ENCODE results near the gene FEV. TPM values are rescaled to one million over a fixed set of nuclear protein-coding genes. Genes with fewer than 3 reads are reported as not detected.

Gene FEV
- polyA plus RNA-seq, 1 donor from 2014 or later = not detected

GRCh38 chr2:219002395-219003266 is 17.6 kb upstream of the FEV start:
- Histone ChIP-seq H3F3A (ENCODE audit: insufficient read depth, low read length, poor library complexity, severe bottlenecking) (no peaks in the 10 kb centered on the region), H3K9ac (ENCODE audit: low read length) (no peak overlapping the region), H3K4me2 (ENCODE audit: low read length) (peak overlapping the region; percentile 35), H3K9me3 (ENCODE audit: low read length) (no peaks in the 10 kb centered on the region), H3K27ac (ENCODE audit: low read length) (no peak overlapping the region), H3K4me3 (ENCODE audit: low read length) (peak overlapping the region; percentile 61), H3K27me3 (ENCODE audit: insufficient read depth, low read depth, low read length) (peaks cover 95% of the 10 kb centered on the region), H4K20me1 (ENCODE audit: insufficient read depth) (no peaks in the 10 kb centered on the region), H3K79me2 (replicated peaks; ENCODE audit: insufficient read depth, low read length) (no peaks in the 10 kb centered on the region), H3K36me3 (ENCODE audit: insufficient read depth, low read length) (no peaks in the 10 kb centered on the region), H2AFZ (ENCODE audit: low read depth, low read length) (no peak overlapping the region), H3K9me2 (ENCODE audit: insufficient read depth, low read length) (no peaks in the 10 kb centered on the region)
- TF ChIP-seq TAF1 (IDR thresholded peaks at IDR 0.05; ENCODE audit: low read depth) = no peak
- TF ChIP-seq CTCF (IDR thresholded peaks at IDR 0.05; ENCODE audit: poor library complexity, severe bottlenecking) = peak; percentile 68
- TF ChIP-seq POLR2AphosphoS5 (IDR thresholded peaks at IDR 0.05) = no peak
- no peak for TF ChIP-seq REST (IDR thresholded peaks at IDR 0.05; ENCODE audit: borderline replicate concordance)
- no peak for TF ChIP-seq EP300 (conservative IDR thresholded peaks at IDR 0.05; ENCODE audit: poor library complexity, severe bottlenecking)
- TF ChIP-seq SMC3 (conservative IDR thresholded peaks at IDR 0.05; ENCODE audit: poor library complexity) = peak; percentile 22
- no peak for TF ChIP-seq MXI1 (conservative IDR thresholded peaks at IDR 0.05; ENCODE audit: poor library complexity, severe bottlenecking)
- peak; percentile 28 for TF ChIP-seq RAD21 (conservative IDR thresholded peaks at IDR 0.05)
- TF ChIP-seq EZH2 (IDR thresholded peaks at IDR 0.05; ENCODE audit: borderline replicate concordance, insufficient read depth, low read length, poor library complexity, severe bottlenecking) = peak; percentile 74

- Histone ChIP-seq H3K9me3 (ENCODE audit: low read length) (no peaks in the 10 kb centered on the region), H3K36me3 (ENCODE audit: insufficient read depth, low read length) (no peaks in the 10 kb centered on the region), H3K27me3 (ENCODE audit: insufficient read depth, low read depth, low read length) (peaks cover 97% of the 10 kb centered on the region), H3K27ac (ENCODE audit: low read length) (no peak overlapping the region), H3K9ac (ENCODE audit: low read length) (no peak overlapping the region), H3K79me2 (replicated peaks; ENCODE audit: insufficient read depth, low read length) (no peaks in the 10 kb centered on the region), H4K20me1 (ENCODE audit: insufficient read depth) (no peaks in the 10 kb centered on the region), H3K4me2 (ENCODE audit: low read length) (no peak overlapping the region), H2AFZ (ENCODE audit: low read depth, low read length) (no peak overlapping the region), H3K9me2 (ENCODE audit: insufficient read depth, low read length) (no peaks in the 10 kb centered on the region), H3F3A (ENCODE audit: insufficient read depth, low read length, poor library complexity, severe bottlenecking) (no peaks in the 10 kb centered on the region), H3K4me3 (ENCODE audit: low read length) (peak overlapping the region; percentile 61)
- TF ChIP-seq CTCF (IDR thresholded peaks at IDR 0.05; ENCODE audit: poor library complexity, severe bottlenecking) (no peak), REST (IDR thresholded peaks at IDR 0.05; ENCODE audit: borderline replicate concordance) (no peak), MXI1 (conservative IDR thresholded peaks at IDR 0.05; ENCODE audit: poor library complexity, severe bottlenecking) (no peak), EZH2 (IDR thresholded peaks at IDR 0.05; ENCODE audit: borderline replicate concordance, insufficient read depth, low read length, poor library complexity, severe bottlenecking) (no peak), POLR2AphosphoS5 (IDR thresholded peaks at IDR 0.05) (no peak)
Measured at GRCh38 chr2:219001577-219002394, 16.8 kb upstream of the FEV start.
